GM20431 (cell line): ENCODE data around the gene GOLGA6L9.
"Not testable (repeated sequence)": the region's sequence is repeated elsewhere in the genome, so short reads cannot be mapped to it uniquely, and the experiment has no call there.

Experiments used
- in situ Hi-C: fragments of 300-500 bp; cut with MseI, MboI; formaldehyde crosslinking; loops from one replicate; pipeline ENCODE4 v1.15.0; 2020; ENCODE audit warnings: low sequenced_read_pairs; ENCODE audit not compliant: unreplicated experiment

Gene GOLGA6L9

DNA sequence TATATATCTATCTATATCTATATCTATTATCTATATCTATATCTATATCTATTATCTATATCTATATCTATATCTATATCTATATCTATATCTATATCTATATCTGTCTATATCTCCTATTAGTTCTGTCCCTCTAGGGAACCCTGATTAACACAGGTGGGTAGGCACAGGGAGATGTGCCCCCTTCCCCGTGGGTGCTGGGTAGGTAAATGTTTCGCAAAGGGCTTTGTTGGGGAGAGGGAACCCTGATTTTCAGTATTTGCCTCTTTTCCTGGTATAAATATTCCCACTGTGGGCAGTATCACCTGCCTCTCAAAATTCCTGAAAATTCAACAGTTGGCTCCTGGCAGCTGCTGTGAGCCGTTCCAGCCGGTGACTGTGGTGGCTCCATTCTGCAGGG, 27.7 kb downstream of the GOLGA6L9 start:
- in situ Hi-C loops = not testable (repeated sequence)

DNA sequence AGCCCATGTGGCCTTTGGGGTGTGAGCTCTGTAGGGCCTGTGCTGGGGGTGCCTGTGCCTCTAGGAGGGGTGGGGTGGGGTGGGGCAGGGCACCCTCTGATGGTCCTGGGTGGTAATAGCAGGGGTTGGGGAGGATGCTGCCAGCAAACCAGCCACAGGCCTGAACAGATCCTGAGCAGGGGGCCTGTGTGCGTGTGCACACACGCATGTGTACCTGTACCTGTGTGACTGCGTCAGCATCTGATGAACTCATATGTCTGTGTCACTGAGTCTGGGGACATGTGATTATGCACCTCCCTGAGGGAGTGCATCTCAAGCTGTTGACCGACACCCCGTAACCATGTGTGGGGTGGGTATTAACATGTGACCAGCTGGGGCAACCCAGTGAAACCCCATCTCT, 36.0 kb downstream of the GOLGA6L9 start:
- in situ Hi-C loops = not testable (repeated sequence)

DNA sequence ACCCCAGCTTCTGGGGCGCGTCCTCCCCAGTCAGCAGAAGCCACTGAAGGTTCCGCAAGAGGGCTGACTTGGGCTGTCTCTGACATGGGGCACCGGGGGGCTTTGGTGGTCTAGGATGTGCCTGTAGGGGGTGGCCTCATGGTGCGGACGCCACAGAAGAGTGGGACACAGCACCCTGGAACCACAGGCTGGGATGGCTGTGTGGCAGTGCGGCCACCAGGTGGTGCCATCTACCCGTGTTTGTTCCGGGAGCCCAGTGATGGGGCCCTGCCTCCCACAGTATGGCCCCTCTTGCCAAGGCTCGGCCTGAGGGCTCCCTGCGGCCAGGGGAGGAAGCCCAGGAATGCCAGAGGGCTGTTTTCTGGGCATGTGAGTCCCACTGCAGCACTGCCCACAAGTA, 38.6 kb downstream of the GOLGA6L9 start:
- in situ Hi-C loops = not testable (repeated sequence)

DNA sequence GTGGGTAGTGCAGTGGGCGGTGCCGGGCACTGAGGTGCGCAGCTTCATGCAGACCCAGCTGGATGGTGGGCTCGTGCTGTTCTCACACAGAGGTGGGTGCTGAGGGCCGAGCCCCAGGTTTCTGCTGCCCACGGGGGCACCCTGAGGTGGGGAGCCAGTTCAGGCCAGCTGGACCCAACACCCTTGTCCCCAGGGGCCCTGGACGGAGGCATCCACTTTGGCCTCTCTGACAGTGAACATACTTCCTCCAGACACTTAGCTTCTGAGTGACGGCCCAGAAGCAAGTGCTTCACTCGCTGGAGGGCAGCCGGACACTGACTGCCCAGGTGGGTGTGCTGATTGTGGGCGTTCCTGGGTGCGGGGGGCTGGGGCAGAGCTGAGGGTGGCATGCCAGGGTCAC, 39.8 kb downstream of the GOLGA6L9 start:
- in situ Hi-C loops = not testable (repeated sequence)

DNA sequence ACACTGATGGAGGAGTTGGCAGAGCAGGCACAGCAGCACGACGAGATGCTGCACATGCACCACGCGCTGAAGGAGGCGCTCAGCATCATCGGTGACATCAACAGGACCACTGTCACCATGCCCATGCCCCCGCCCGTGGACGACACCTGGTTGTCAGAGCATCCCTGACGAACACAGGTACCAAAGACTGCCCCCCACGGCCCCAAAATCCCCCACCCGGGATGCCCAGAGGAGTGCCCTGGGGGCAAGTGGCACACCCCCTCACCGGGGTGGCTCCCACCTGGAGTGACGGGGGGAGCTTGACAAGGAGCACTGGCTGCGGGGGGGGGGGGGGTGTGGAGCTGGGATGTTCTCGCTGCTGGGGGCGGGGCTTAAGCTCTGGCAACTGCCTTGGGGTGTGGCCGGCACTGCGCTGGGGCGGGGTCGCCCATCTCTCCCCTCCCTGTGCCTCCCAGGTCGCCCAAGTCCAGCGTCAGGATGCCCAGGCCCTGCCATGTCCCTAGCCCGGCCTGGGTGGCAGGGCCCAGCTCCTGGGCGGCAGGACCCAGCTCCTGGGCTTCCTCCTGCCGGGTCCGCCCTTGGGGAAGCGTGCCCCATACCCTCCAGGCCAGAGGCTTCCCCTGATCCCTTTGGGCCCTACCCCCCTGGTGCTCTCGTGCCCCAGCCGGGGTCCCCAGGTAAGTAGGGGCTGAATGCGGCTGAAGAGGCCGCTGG, 42.8 kb downstream of the GOLGA6L9 start:
- in situ Hi-C loops = not testable (repeated sequence)

GRCh38 chr15:82474596-82475325, 45.1 kb downstream of the GOLGA6L9 start:
- in situ Hi-C loops = not testable (repeated sequence)

DNA sequence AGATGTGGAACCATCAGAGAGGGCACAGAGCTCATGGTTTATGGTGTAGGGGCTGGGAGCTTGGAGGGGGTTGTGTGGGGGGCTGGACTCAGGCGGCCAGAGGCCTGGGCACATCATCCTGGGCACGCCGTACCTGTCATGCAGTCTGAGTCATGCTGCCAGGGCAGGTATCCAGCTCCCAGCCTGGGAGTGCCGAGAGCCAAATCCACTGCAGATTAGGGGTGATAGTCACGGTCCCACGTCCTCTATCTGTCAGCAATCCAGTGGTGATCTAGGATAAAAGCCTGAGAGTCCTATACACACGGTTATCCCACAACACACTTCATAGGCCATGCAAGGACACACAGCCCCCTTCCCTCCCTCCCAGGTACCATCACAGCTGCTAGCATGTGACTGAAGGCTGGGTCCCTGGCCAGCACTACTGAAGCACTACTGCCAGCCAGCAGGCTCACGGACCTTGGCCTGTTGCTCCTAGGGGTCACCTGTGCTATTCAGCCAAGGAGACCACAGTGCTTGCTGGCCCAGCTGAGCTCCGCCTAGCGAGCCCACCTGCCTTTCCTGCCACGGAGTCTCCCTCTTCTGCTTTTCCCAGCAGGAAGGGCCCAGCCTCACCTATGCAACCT, 45.8 kb downstream of the GOLGA6L9 start:
- in situ Hi-C loops = not testable (repeated sequence)

DNA sequence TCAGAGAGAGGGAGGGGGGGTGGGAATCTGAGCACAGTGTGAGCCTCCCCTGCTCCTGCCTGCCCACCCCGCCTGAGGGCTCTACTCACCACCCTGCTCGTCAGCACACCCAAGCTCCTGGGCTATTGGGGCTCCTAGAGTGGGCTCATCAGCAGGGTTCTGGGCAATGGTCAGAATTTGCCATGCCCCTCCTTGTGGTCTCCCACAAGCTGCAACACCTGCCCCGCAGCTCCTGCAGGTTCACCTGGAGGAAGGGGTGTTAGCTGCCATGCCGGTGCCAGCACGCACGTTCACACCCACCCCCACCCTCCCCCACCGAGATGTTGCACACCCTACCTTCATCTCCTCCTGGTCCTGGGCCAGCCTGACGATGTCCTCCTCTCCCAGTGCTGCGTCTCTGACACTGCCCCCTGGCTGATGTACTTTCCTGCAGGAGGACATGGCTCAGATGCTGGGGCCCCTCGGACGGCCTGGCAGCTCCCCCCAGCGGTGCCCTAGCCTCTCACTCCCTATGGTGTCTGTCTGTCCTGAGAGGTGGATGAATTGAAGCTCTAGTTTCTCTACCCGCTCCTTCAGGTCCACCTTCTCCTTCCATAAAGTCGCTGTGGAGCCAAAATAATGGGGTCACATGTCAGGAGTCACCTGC, 47.2 kb downstream of the GOLGA6L9 start:
- in situ Hi-C loops = not testable (repeated sequence)

DNA sequence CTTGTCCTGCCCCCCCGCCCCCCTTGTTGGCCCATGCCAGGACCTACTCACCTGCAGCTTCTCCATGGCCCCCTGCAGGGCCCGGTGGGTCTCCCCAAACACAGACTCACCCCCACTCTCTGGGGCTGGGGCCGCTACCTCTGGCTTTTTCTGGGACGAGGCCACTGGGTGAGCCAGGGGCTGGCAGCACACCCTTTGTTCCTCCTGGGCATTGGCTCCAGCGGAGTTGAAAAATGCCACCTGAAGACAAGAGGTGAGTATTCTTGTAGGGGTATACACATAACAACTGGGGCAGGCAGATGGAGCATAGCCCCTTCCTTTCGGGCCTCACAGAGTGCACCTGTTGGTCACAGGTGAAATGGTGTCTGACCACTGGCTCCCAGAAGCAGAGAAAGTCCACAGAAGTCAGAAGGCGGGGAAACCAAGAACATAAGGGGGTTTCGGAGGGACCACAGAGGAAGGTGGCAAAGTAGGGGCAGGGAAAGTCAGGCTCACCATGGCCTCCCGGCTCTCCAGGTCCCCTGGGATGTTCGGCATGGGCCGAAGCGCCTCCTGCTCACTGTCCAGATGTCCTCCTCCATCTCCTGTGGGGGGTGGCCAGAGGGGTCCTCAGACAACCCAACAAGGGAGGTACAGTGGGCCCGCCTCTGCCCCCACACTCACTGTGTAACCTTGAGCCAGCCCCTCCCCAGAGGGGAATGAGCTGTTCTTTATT, 47.9 kb downstream of the GOLGA6L9 start:
- in situ Hi-C loops = not testable (repeated sequence)
